Kidney tubule cell (primary cell): ENCODE measurements around the gene PSENEN.

Experiments used
- DNase-seq: peaks from one replicate; pipeline ENCODE4 v3.0.0-alpha.2; 2018; ENCODE audit warnings: low spot score

The PSENEN gene, protein sequence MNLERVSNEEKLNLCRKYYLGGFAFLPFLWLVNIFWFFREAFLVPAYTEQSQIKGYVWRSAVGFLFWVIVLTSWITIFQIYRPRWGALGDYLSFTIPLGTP

DNA sequence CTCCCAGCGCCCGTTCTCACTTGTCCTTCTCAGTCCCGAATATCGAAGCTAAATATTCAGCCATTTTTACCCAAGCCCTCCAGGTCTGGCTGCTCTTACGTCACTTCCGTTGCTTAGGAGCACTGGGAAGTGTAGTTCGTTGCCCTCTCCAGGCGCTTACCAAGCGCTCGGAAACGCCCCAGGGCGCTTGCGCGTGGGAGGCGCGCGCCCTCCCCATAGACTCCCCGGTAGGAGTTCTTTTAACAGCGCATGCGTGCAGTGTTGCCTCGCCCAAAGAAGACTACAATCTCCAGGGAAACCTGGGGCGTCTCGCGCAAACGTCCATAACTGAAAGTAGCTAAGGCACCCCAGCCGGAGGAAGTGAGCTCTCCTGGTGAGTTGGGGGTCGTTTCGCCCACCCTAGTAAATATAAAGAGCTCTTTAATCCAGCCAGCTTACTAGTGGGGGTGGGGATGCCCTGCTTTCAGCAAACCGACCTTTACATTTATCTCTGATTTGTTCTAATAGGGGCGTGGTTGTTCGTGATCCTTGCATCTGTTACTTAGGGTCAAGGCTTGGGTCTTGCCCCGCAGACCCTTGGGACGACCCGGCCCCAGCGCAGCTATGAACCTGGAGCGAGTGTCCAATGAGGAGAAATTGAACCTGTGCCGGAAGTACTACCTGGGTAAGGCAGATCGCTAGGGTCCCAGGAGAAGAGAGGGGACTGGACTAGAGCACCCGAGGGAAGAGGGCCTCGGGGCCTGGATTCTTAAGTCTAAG lies at the start of gene PSENEN, which contains the start of gene U2AF1L4:
TSS of gene PSENEN (plus strand) at position 324 of the 759 bp plus-strand sequence. CDS start at position 604, 280 bp downstream.
TSS of gene U2AF1L4 (minus strand) at position 91 of the 759 bp plus-strand sequence. CDS start at position 64, 27 bp downstream.
- DNase-seq: peak; percentile 99

DNA sequence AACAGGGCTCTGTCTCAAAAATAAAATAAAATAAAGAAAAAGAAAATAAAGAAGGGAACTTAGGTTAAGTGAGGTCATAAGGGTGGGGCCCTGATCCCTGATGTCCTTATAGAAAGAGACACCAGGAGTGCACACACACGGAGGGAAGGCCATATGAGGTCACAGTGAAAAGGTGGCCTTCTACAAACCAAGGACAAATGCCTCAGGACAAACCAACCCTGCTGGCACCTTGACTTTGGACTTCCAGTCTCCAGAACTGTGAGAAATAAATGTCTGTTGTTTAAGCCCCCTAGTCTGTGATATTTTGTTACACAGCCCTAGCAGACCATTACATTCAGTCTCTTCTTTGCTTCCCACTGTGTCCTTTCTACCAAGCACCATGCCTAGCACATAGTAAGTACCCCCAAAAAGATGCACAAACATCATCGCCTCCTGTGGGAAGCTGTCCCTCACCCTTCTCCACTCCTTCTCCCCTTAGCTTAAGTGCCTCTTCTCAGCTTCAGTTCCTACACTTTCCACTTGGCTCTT lies 49.5 kb upstream of the PSENEN start:
- DNase-seq: no peak

DNA sequence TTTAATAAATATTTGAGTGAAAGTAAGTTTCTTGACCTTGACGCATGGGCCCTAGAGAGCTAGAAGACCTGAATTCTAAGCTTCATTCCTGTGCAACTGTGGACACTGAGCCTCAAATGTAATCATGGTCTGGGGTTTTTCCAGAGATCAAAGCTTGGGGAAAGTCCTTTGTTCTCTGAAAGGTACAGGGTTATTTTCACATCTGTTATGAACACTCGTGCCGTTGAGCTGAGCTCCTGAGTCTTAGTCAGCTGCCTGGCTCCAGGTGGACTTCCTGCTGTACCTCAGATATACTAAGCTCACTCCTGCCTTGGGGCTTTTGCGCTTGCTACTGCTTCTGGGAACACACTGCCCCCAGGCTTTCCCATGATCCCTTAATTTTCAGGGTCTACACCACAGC lies 48.6 kb upstream of the PSENEN start:
- DNase-seq: no peak

DNA sequence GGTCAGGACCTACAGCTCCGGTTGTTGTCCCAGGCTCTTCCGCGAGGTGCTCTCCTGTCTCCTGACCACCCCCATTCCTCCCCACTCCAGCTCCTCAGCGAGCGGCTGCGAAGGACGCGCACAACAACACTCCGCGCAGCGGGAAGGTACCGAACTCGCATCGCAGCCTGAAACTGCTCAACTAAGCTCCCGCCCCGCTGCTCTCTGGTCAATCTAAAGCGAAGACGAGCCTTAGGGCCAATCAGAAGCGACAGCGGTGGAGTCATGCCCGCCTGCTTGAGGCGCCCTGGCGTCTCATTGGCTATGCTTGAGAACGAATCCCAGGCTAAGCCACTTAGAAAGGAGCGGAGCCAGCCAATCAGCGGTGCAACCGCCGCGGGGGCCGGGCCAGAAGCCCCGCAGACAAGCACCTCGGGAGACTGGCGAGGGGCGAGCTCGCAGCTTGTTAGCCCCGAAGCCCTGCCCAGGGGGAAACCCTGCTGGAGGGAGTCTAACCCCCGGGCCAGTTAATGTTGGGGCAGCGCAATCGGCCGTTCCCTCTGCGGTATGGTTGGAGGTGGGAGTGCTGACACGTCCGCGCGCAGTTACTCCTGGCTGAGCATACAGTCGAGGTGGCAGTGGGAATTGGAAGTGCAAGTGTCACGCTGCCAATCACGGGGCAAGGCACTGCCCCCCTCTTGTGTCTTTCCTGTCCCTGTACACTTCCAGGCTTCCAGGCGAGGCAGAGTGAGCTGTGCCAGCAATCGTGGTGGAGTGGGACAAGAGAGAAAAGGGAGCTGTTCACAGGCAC lies 43.0 kb upstream of the PSENEN start:
- peak; percentile 97 for DNase-seq

DNA sequence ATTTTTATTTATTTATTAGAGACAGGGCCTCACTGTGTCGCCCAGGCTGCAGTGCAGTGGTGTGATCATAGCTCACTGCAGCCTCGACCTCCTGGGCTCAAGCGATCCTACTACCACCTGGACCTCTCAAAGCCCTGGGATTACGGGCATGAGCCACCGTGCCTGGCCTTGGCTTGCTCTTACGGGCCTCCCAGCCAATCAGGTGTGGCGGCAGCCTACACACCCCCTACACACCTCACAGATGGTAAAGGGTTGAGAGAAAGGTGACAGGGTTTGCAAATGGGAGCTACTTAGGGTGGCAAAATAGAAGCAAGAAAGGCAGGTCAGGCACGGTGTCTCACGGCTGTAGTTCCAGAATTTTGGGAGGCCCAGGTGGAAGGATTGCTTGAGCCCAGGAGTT lies 42.1 kb upstream of the PSENEN start:
- no peak for DNase-seq

DNA sequence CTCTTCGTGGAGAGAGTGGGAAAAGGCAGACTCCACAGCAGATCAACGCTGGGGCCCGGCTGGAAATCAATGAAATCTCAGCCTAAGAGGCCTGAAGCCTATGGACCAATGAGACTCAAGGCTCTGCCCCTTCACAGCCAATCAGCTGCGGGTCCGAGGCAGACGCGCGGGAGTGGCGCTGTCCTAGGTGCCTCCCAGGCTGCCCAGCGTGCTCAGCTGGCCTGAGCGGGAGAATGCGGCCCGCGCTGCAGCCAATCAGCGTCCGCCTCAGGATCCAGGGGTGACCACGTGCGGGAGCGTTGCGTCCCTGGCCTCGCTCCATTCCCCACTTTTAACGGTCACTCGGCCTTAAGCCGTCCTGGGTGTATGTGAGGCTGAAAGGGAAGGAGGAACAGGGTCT lies 41.2 kb upstream of the PSENEN start, which contains the start of gene ZBTB32:
TSS of gene ZBTB32 (plus strand) at position 341 of the 400 bp plus-strand sequence. CDS start 10,069 bp downstream, outside the sequence.
- peak; percentile 49 for DNase-seq

DNA sequence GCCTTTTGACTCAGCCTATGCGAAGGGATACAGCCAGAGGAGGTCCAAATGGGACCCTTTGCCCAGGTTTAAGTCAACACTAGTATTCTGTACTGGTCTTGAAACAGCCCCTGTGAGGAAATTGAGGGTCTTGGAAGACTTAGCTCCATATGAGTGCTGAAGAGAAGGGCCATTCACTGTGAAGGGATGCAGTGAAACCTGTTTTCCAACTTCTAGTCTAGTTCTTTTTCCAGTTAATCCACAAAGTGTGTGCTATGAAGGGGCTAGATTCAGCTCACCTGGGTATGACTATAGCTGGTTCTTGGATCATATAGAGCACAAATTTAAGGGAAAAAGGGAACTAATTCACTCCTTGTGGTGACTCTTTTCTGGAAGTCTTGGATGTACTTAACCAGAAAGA lies 37.1 kb upstream of the PSENEN start:
- DNase-seq: no peak

DNA sequence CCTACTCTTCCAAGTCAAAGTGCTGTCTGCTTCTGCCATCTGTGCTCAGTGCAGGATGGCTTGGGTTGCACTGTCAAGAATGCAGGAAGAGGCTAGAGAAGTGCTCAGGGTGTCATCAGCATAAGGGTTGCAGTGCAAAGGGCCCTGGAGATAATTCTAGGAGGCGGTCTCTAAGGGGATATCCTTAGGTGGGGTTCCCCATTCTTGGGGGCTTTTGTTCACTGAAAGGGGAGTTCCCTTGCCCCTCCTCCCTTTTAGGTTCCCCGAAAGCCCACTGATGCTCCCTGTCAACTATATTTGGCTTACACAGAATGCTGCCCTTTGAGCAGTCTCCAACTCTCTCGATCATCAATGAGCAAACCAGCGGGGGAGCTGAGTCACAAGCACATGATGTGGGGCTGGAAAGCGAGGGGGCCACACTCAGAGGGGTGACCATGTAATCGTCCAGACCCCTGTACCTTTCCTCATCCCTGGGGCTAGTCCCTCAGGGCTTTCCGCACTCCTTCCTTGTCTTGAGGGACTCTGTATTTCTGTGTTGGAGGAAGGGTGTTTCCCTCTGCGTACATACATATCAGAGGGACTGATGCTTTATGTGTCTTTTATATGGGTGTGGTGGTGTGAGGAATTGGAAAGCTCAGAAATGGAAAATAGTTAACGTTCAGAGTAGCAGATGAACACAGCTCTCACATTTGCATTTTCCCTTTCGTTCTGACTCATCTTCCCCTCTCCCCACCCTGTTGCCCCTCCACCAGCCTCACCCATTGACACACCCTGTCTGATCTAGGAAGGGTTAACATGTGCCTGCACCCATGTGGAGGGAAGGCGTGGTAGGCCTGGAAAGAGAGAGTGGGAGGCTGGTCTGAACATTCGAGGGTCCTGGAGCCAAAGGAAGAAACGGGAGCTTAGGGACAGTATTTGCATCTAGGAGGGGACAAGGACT lies 34.4 kb upstream of the PSENEN start:
- no peak for DNase-seq

DNA sequence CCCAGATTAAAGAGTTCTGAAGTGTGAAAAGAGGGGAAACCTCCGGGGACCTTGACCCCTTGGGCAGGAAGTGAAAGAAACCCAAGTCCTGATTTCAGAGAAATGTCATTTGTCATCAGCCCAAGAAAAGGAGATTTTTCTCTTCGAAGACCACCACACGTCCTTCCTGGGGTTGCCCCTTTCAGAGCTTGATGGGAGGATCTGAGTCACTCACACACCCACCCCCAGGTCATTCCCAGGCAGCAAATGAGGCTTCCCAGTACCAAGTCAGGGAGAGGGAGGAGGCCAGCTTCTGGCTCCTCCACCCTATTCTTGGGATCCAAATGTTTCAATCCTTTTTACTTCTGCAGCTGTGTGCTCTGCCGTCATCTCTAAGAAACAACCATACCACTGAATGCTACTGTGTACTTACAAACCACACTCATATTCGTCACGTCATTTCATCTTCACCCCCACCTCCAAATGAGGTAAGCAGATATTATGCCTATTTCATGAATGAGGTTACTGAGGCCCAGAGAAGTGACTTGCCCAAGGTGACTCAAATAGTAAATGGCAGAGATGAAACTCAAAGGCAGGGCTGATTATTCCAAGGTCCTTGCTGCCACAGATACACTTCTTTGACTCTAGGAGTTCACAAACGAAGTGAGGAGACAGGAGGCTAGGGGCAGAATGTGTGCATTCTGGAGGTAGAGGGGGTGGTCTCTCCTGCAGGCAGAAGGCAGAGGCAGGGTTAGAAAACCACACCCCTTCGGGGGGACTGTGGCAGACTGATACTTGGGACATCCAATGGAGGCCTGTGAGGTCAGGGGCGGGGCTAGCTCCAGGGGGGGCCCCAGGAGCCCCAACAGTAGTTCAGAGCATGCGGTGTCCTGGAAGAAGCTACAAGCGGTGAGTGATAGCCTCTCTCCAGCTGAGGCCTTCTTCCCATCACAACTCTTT lies 32.6 kb upstream of the PSENEN start:
- DNase-seq: no peak

DNA sequence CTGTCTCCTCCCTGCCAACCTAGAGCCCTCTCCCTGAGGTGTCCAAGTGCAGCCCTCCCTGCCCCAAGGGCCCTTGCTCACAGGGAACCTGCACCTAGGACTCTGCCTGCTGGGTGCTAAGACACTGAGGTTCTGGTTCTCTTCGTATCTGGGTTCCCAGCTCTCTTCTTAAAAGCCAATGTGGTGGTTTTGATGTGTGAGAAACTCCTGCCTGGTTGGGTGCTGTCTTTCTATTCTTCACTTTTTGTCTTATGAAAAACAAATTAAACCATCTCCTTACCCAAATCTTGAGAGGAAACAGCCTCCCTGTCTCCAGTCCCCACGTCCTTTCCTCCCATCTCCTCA lies 32.0 kb upstream of the PSENEN start:
- no peak for DNase-seq

DNA sequence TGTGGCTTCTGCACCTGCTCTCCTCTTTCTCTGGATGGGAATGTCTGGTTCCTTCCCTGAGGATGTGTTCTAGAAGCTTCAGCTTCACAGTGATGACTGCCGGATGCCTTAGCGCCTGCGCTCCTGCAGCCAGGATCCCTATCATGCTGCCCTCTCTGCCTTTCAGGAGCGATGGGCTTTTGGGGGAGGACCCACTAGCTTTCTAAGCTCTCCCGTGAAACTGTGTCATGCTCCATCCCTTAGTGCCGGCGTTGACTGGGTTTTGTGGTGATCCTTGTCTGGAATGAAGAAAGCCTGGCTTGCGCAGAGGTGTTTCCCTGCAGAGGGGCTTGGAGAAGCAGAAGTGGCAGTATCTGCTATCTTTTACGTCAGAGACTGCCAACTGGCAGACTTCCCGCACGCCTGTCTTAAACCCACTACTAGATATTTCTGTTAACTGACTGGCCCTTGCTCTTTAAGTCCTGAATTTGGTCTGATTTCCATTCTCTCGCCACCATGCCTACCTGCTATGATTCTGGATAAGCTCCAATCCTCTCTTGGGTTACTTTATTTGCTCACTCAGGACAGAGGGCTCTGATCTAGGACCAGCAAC lies 31.5 kb upstream of the PSENEN start:
- no peak for DNase-seq

DNA sequence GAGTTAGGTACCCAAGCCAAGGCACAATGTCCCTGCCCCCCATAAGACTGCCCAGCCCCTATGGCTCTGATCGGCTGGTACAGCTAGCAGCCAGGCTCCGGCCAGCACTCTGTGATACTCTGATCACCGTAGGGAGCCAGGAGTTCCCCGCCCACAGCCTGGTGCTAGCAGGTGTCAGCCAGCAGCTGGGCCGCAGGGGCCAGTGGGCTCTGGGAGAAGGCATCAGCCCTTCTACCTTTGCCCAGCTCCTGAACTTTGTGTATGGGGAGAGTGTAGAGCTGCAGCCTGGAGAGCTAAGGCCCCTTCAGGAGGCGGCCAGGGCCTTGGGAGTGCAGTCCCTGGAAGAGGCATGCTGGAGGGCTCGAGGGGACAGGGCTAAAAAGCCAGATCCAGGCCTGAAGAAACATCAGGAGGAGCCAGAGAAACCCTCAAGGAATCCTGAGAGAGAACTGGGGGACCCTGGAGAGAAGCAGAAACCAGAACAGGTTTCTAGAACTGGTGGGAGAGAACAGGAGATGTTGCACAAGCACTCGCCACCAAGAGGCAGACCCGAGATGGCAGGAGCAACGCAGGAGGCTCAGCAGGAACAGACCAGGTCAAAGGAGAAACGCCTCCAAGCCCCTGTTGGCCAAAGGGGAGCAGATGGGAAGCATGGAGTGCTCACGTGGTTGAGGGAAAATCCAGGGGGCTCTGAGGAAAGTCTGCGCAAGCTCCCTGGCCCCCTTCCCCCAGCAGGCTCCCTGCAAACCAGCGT lies 30.7 kb upstream of the PSENEN start:
- no peak for DNase-seq

DNA sequence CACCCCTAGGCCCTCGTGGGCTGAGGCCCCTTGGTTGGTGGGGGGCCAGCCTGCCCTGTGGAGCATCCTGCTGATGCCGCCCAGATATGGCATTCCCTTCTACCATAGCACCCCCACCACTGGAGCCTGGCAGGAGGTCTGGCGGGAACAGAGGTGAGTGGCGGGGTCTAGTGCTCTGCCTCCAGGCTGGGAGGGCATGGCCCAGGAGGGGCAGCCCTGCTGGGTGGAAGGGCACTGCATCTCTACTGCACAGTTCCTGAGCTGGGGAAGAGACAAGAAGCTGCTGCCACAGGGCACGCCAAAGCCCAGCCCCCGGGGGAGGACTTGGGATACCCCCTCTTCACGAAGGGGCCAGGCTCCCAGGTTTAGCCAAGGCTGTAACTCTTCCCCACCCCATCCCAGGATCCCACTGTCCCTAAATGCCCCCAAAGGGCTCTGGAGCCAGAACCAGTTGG lies 30.1 kb upstream of the PSENEN start:
- DNase-seq: no peak

DNA sequence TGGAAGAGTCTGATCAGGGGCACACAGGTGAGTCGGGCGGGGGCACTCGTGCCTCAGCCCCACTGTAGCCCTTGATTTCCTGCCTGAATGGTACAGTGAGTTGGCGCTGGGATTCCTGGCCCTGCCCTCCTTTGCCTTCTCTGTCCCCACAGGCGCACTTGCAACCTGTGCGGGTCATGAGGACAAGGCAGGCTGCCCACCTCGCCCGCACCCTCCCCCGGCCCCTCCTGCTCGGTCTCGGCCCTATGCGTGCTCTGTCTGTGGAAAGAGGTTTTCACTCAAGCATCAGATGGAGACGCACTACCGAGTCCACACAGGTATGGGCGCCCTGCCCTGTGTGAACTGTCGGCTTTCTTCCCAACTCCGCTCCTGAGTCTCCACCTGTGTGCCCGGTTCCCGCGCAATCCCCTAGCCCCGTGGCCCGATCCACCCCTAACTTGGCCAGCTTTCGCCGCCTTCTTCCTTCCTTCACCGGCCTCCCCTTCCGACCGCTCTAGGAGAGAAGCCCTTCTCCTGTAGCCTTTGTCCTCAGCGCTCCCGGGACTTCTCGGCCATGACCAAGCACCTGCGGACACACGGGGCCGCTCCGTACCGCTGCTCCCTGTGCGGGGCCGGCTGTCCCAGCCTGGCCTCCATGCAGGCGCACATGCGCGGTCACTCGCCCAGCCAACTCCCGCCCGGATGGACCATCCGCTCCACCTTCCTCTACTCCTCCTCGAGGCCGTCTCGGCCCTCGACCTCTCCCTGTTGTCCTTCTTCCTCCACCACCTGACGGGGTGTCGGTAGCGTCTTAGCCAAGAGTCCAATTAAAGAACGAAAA lies 29.3 kb upstream of the PSENEN start:
- peak; percentile 8 for DNase-seq

DNA sequence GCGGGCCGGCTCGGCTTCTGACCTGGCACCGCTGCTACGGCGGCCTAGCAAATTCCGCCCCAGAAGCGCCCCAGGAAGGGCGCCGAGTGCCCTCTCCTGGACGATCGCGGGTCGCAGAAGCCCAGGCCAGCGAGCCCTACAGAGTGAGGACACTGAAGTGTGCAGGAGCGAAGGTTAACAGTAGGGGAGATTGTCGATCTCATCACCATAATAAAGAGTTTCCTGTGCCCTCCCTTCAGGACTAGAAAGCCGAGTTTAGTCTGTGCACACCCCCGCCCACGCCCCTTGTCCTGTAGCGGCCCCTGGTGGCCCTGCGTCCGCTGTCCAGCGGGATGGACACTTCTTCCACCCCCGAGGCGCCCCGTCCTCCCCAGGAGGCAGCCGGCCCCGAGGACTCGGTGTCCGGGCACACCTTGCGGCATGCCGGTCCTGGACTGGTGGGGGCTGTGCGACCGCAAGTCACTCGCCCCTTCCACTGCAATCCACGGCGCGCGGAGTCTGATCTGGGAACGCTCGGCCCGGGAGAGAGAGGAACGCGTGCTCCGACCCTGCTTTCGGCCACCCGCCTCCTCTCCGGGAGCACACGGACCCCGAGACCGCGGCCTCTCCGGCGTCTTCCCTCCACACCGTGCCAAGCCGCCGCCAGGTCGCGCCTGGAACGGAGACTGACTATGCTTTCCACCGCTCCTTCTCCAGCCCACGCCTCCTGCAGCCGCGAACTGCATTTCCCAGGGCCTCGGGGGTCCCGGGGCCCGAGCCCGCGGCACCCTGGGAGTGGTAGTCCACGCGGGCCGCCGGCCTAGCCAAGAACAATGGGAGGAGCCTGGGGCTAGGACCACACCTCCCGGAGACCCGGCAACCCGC lies 28.4 kb upstream of the PSENEN start:
- DNase-seq: peak; percentile 87

DNA sequence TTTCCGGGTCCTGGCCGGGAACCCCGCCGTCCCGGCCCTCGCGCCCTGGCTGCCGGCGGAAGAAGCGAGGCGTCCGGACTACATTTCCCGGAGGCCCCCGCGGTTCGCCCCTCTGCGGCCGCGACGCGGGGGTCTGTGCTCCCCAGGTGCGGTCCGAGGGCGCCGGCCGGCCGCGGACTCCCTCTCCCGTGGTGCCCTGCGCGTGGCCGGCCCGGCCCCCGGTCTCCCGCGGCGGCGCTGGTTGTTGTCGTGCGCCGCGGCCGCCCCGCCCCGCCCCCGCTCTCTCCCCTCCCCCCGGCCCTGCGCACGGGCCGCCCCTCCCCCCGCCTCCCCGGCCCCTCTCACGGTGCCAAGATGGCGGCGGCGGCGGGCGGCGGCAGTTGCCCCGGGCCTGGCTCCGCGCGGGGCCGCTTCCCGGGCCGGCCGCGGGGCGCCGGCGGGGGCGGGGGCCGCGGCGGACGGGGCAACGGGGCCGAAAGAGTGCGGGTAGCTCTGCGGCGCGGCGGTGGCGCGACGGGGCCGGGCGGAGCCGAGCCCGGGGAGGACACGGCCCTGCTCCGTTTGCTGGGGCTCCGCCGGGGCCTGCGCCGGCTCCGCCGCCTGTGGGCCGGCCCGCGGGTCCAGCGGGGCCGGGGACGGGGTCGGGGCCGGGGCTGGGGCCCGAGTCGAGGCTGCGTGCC lies 27.6 kb upstream of the PSENEN start, which contains the start of gene KMT2B:
TSS of gene KMT2B (plus strand) at position 339 of the 680 bp plus-strand sequence. CDS start at position 355, 16 bp downstream.
- DNase-seq: peak; percentile 96
